RWPE2 (cell line): ENCODE data around the gene THSD4.
A peak's percentile ranks its signal among the peaks of the same experiment; 100 is the strongest.

Experiments used
- ATAC-seq: fragments of 200-7000 bp; cut with Tn5 transposase; 3 replicates; pipeline ENCODE4 v1.9.1; 2021; ENCODE audit warnings: low read depth
- DNase-seq: peaks from one replicate; pipeline ENCODE4 v3.0.0-alpha.2; 2020; ENCODE audit warnings: low spot score
- H3K27ac ChIP-seq: fragments of 450-650 bp; 2 replicates; pipeline ENCODE4 v1.5.1; 2017; ENCODE audit warnings: mild to moderate bottlenecking; ENCODE audit not compliant: poor library complexity, severe bottlenecking
- H3K27me3 ChIP-seq: fragments of 250-450 bp; sonication (Bioruptor Pico); 2 replicates; pipeline ENCODE4 v1.5.1; 2021; ENCODE audit warnings: mild to moderate bottlenecking, moderate library complexity; ENCODE audit not compliant: insufficient read depth, poor library complexity, severe bottlenecking
- H3K36me3 ChIP-seq: fragments of 250-450 bp; sonication (Bioruptor Pico); 2 replicates; pipeline ENCODE4 v1.5.1; 2020; ENCODE audit warnings: low read depth, mild to moderate bottlenecking, moderate library complexity
- H3K4me1 ChIP-seq: fragments of 250-450 bp; sonication (Bioruptor Pico); 2 replicates; pipeline ENCODE4 v1.5.1; 2021; ENCODE audit warnings: mild to moderate bottlenecking, moderate library complexity; ENCODE audit not compliant: insufficient read depth, poor library complexity, severe bottlenecking
- H3K4me3 ChIP-seq: fragments of 250-450 bp; sonication (Bioruptor Pico); 2 replicates; pipeline ENCODE4 v1.5.1; 2021; ENCODE audit warnings: mild to moderate bottlenecking, moderate library complexity; ENCODE audit not compliant: severe bottlenecking
- H3K9me3 ChIP-seq: fragments of 250-450 bp; sonication (Bioruptor Pico); 2 replicates; pipeline ENCODE4 v1.5.1; 2021; ENCODE audit warnings: mild to moderate bottlenecking, moderate library complexity; ENCODE audit not compliant: severe bottlenecking
- CTCF ChIP-seq: fragments of 450-650 bp; IDR thresholded peaks from one replicate; pipeline ENCODE4 v1.5.1; 2017; ENCODE audit warnings: mild to moderate bottlenecking, moderate library complexity; ENCODE audit not compliant: poor library complexity, severe bottlenecking

THSD4 gene

GRCh38 chr15:71221417-71221816 is 106.1 kb downstream of the THSD4 start:
- ATAC-seq, result no peak
- Histone ChIP-seq H3K4me1 (peaks cover 14% of the 10 kb centered on the region), H3K4me3 (no peak overlapping the region), H3K36me3 (peaks cover 83% of the 10 kb centered on the region), H3K27ac (no peak overlapping the region), H3K27me3 (no peaks in the 10 kb centered on the region), H3K9me3 (no peaks in the 10 kb centered on the region)
- no peak for TF ChIP-seq CTCF
- no peak for DNase-seq

- H3K4me1 ChIP-seq, result peaks cover 14% of the 10 kb centered on the region
- H3K9me3 ChIP-seq, result no peaks in the 10 kb centered on the region
- DNase-seq (no peak), ATAC-seq (peak; percentile 50)
- peaks cover 81% of the 10 kb centered on the region for H3K36me3 ChIP-seq
- H3K27me3 ChIP-seq, result no peaks in the 10 kb centered on the region
- no peak for TF ChIP-seq CTCF
- peak overlapping the region; percentile 1 for H3K27ac ChIP-seq
- no peak overlapping the region for H3K4me3 ChIP-seq
Measured at GRCh38 chr15:71223516-71223915, 108.2 kb downstream of the THSD4 start.

GRCh38 chr15:71224024-71224423 is 108.8 kb downstream of the THSD4 start:
- H3K36me3 ChIP-seq, result peaks cover 80% of the 10 kb centered on the region
- H3K27ac ChIP-seq, result peak overlapping the region; percentile 1
- H3K27me3 ChIP-seq, result no peaks in the 10 kb centered on the region
- ATAC-seq, result 0 out of 3 replicates have a peak, but pooled peaks have one; percentile 8
- no peak overlapping the region for H3K4me3 ChIP-seq
- DNase-seq, result no peak
- H3K9me3 ChIP-seq, result no peaks in the 10 kb centered on the region
- peaks cover 14% of the 10 kb centered on the region for H3K4me1 ChIP-seq
- no peak for TF ChIP-seq CTCF

- H3K27ac ChIP-seq, result no peak overlapping the region
- DNase-seq (no peak), ATAC-seq (no peak)
- peaks cover 14% of the 10 kb centered on the region for H3K4me1 ChIP-seq
- no peaks in the 10 kb centered on the region for H3K27me3 ChIP-seq
- H3K9me3 ChIP-seq, result no peaks in the 10 kb centered on the region
- no peak overlapping the region for H3K4me3 ChIP-seq
- peaks cover 70% of the 10 kb centered on the region for H3K36me3 ChIP-seq
- no peak for TF ChIP-seq CTCF
Measured at GRCh38 chr15:71225851-71226250, 110.6 kb downstream of the THSD4 start.

- Histone ChIP-seq H3K27ac (no peak overlapping the region), H3K9me3 (no peaks in the 10 kb centered on the region), H3K27me3 (no peaks in the 10 kb centered on the region), H3K4me3 (no peak overlapping the region), H3K36me3 (peaks cover 61% of the 10 kb centered on the region), H3K4me1 (peaks cover 14% of the 10 kb centered on the region)
- DNase-seq (no peak), ATAC-seq (no peak)
- no peak for TF ChIP-seq CTCF
Measured at GRCh38 chr15:71226536-71227455, 111.5 kb downstream of the THSD4 start.
